RWPE1 (cell line): ENCODE results near the gene MAP3K12.
"Not testable (repeated sequence)": the region's sequence is repeated elsewhere in the genome, so short reads cannot be mapped to it uniquely, and the experiment has no call there.

Experiments
- CTCF ChIA-PET: fragments of 350-600 bp; sonication (Branson Sonifier 250); formaldehyde crosslinking; extraction: SDS; loops from one replicate; lab custom pipeline; 2021; lab: Yijun Ruan, JAX
- POLR2A ChIA-PET: fragments of 400-600 bp; formaldehyde crosslinking; extraction: SDS; loops from one replicate; lab custom pipeline; 2020; ENCODE audit warnings: antibody characterized with exemption; ENCODE audit not compliant: low non-redundant PET; lab: Yijun Ruan, JAX
- DNase-seq: peaks from one replicate; pipeline ENCODE4 v3.0.0; 2012; ENCODE audit warnings: low spot score
- H3K27ac ChIP-seq: fragments of 450-650 bp; 2 replicates; pipeline ENCODE4 v1.5.1; 2017
- TF ChIP-seq, protein P1 (sequence below): fragments of 450-650 bp; conservative IDR thresholded peaks from 2 replicates; pipeline ENCODE4 v1.5.1; 2017; ENCODE audit warnings: low read depth, mild to moderate bottlenecking

The MAP3K12 gene

DNA sequence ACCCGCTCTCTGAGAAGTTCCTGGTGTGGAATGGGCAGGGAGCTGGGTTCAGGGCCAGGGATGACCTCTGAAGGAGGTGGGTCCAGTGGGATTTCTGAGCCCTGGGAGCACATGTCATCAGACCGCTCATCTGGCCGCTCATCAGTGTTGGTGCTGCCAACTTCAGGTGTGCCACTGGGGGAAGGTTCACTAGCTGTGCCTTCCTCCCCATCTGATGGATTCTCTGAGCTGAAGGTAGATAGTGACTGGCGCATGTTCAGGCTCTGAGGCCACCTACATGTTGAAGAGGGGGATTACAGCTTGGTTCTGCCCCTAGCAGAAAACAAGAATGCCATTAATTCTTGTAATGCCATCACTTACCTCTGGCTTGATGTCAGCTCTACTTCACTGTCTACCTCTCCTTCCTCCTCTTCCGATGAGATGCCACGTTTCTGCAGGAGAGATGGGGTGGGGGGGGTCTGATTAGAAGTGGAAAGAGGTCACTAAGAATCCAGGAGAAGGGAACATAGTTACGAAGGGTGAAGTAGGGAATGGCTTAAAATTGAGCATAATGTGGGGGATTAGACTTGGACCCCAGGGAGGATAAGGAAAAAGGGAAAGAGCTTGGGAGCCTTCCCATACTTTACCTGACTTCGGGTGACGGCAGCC is 17.2 kb downstream of the MAP3K12 start:
- CTCF ChIA-PET: interaction anchor here (0.5 to 1.8 kb wide), 4 partner anchors 12 to 1098 kb away, joined by 3 to 6 read pairs (median 4); no protein-coding TSS in a partner anchor
- no peak for DNase-seq
- POLR2A ChIA-PET: interaction anchor here (1.1 kb wide), 1 partner anchor 19 kb away, joined by 3 read pairs; the partner anchor contains the start of gene TARBP2
- peak overlapping the region; percentile 70 for H3K27ac ChIP-seq
- TF ChIP-seq, protein P1, sequence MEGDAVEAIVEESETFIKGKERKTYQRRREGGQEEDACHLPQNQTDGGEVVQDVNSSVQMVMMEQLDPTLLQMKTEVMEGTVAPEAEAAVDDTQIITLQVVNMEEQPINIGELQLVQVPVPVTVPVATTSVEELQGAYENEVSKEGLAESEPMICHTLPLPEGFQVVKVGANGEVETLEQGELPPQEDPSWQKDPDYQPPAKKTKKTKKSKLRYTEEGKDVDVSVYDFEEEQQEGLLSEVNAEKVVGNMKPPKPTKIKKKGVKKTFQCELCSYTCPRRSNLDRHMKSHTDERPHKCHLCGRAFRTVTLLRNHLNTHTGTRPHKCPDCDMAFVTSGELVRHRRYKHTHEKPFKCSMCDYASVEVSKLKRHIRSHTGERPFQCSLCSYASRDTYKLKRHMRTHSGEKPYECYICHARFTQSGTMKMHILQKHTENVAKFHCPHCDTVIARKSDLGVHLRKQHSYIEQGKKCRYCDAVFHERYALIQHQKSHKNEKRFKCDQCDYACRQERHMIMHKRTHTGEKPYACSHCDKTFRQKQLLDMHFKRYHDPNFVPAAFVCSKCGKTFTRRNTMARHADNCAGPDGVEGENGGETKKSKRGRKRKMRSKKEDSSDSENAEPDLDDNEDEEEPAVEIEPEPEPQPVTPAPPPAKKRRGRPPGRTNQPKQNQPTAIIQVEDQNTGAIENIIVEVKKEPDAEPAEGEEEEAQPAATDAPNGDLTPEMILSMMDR: no peak

DNA sequence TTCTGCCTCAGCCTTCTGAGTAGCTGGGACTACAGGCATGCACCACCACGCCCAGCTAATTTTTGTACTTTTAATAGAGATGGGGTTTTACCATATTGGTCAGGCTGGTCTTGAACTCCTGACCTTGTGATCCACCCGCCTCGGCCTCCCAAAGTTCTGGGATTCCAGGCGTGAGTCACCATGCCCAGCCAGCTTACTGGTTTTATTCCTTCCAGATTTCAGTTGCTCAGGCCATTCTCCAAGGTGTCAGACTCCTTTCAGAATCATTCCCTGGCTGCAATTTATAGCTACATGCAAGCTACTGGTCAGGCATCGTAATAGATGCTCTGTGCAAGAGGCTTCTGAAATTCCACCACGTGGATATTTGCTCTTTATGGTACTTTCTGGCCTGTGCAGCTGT is 17.8 kb downstream of the MAP3K12 start:
- CTCF ChIA-PET: interaction anchor here (0.5 to 1.8 kb wide), 3 partner anchors 12 to 60 kb away, joined by 3 to 6 read pairs (median 4); no protein-coding TSS in a partner anchor
- H3K27ac ChIP-seq: peak overlapping the region; percentile 70
- POLR2A ChIA-PET: interaction anchor here (1.1 kb wide), 1 partner anchor 20 kb away, joined by 3 read pairs; the partner anchor contains the start of gene TARBP2
- not testable (repeated sequence) for DNase-seq

DNA sequence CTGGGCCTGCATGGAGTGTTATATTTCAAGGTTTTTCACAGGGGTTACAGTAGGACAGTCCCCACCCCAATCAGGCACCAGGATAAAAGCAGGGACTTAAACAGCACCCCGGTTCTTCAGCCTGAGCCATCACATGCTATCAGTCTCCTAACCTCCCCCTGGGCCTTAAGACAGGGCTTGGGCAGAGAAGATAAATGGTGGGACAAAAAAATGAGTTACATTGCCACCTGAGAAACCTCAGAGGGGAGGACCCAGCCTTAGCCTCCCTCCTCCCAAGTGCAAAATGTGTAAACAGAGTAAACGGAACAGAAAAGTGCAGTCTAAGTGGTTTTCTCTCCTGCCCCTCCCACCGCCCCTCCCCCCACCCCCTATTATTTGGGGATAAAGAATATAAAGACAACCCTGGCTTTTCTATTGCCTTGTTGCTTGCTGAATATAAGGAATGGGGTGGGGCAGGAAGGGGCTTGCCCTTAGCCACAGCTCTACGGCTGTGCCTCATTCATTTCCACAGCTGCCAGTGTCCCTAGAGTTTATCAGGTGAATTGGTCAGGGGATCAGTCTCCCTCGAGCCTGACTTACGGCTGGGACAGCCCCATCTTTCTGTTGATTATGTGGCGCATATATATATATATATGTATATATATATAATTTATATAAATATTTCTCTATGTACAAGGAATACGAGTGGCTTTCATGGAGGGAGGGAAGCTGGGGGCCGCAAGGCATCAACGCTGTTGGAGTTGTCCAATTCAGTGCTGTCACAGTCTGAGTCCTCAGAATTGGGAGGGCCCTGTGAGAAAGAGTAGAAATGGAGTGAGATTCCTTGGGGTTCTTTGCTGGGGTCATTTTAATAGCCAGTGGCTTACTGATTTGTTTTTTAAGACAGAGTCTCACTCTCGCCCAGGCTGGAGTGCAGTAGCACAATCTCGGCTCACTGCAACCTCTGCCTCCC is 18.5 kb downstream of the MAP3K12 start:
- CTCF ChIA-PET: interaction anchor here (1.8 kb wide), 1 partner anchor 28 kb away, joined by 6 read pairs; no protein-coding TSS in a partner anchor

DNA sequence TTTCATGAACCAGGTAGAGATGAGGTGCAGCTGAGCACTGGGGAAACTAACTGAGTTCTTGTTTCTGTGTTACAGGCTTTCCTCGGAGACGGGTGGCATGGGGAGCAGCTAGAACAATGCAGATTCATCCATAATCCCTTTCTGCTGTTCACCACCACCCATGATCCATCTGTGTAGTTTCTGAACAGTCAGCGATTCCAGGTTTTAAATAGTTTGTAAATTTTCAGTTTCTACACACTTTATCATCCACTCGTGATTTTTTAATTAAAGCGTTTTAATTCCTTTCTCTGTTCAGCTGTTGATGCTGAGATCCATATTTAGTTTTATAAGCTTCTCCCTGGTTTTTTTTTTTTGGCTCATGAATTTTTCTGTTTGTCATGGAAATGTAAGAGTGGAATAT is 19.9 kb downstream of the MAP3K12 start:
- H3K27ac ChIP-seq: no peak overlapping the region
- POLR2A ChIA-PET: interaction anchor here (0.7 kb wide), 1 partner anchor 29 kb away, joined by 3 read pairs; no protein-coding TSS in a partner anchor
- TF ChIP-seq, protein P1: no peak
- CTCF ChIA-PET: interaction anchor here (0.7 kb wide), 1 partner anchor 934 kb away, joined by 3 read pairs; no protein-coding TSS in a partner anchor
- no peak for DNase-seq

More for the DNA sequence above, 18.5 kb downstream of the MAP3K12 start:
- DNase-seq: no peak
- peak overlapping the region; percentile 70 for H3K27ac ChIP-seq
- POLR2A ChIA-PET: interaction anchor here (0.8 kb wide), 1 partner anchor 8 kb away, joined by 3 read pairs; no protein-coding TSS in a partner anchor
- TF ChIP-seq, protein P1: no peak

DNA sequence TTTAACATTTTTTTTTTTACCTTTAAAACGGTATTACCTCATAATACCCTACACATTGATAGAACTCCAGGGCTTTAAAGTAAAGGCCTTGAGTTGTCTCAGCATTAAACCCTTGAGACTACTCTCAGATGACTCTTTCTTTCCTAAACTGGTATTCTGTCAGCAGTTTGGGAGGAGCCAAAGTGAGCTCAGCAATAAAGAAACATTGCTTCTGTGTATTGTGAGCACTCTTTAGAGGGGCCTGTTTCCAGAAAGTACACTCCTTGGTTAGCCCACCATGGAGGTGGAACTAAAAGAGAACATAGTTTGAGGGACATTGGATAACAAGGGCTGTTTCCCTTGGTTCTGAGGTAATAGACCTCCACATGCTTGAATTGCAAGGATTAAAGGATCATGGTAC is 20.4 kb downstream of the MAP3K12 start:
- no peak overlapping the region for H3K27ac ChIP-seq
- ChIA-PET POLR2A (interaction anchor here (0.7 kb wide), 1 partner anchor 30 kb away, joined by 3 read pairs; no protein-coding TSS in a partner anchor), CTCF (interaction anchor here (0.6 to 0.7 kb wide), 2 partner anchors 84 to 935 kb away, joined by 3 read pairs; no protein-coding TSS in a partner anchor)
- DNase-seq: no peak
- TF ChIP-seq, protein P1: no peak

DNA sequence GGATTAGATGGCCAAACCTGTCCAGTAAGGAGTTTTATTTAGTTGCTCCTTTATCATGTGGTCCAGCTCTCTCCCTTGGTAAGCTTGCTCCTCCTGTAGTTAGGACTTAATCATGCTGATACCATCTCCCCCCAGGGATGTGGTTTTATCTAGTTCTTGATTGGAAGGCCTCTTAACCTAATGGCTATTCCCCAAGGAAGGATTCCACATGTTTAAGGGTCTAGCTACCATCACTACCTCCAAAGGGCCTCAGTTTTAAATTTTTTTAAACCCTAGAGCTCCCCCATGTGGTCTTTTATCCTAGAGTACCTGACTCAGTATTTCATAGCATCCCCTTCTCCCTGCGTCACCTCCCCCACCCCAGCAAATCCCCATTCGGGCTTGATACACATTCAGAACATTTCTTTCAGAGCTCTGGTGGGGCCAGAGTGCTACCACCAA is 22.5 kb downstream of the MAP3K12 start:
- TF ChIP-seq, protein P1: peak; percentile 35; the same call in 1 of the 2 replicates
- no peak overlapping the region for H3K27ac ChIP-seq
- CTCF ChIA-PET: interaction anchor here (0.5 to 1.0 kb wide), 5 partner anchors 15 to 156 kb away, joined by 3 to 10 read pairs (median 5); partner anchors contain the start of gene AAAS
- DNase-seq: no peak
- POLR2A ChIA-PET: no interaction called here
